ENCODE measurements around the gene TMEM86A.

TMEM86A gene

DNA sequence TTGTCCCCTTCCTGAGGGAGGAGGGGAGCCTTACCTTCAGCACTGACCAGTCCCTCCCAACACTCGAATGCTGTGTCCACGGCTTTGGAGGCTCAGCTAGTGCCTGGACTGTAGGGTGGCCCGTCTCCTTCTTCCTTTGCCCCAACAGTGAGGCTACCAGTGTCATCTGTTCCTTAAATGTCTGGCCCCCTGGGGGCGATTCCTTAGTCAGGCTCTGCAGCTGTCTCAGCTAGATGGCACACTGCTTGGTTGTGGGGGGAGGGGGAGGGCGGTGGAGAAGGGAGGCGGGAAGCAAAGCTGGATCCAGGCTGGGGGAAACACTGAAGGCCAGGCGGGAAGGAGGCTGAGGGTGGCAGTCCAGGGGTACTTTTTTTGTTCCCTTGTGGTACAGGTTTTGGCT is 27.5 kb downstream of the TMEM86A start, which contains the start of gene IGSF22:
TSS of gene IGSF22 (minus strand) at position 149 of the 400 bp plus-strand sequence. CDS start 1,952 bp downstream, outside the sequence.
- no peak for DNase-seq (ENCODE audit: low spot score)

GRCh38 chr11:18727479-18728236 is 29.1 kb downstream of the TMEM86A start:
- DNase-seq (ENCODE audit: low spot score), result peak; percentile 39

DNA sequence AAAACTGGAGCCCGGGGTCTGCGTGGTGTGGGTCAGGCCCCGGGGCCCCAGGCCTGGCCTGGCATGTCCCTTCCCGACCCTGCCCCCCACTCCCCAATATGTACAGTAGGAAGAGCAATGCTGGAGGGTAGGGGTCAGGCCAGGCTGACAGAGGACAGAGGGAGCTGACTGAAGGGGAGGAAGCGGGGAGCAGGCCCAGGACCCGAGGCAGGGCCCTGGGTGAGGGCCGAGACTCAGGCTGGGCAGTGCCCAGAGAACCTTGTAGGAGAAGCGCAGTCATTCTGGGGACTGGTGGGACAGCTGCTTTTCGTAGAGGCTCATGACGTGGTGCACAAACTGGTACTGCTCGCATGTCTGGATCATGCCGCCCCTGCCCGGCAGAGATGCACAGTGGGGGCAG is 30.1 kb downstream of the TMEM86A start:
- no peak for DNase-seq (ENCODE audit: low spot score)

- DNase-seq (ENCODE audit: low spot score), result no peak
These were observed 30.8 kb downstream of the TMEM86A start for GRCh38 chr11:18729426-18729825.

- DNase-seq (ENCODE audit: low spot score), result no peak
These were observed 31.4 kb downstream of the TMEM86A start for GRCh38 chr11:18730020-18730419.

DNA sequence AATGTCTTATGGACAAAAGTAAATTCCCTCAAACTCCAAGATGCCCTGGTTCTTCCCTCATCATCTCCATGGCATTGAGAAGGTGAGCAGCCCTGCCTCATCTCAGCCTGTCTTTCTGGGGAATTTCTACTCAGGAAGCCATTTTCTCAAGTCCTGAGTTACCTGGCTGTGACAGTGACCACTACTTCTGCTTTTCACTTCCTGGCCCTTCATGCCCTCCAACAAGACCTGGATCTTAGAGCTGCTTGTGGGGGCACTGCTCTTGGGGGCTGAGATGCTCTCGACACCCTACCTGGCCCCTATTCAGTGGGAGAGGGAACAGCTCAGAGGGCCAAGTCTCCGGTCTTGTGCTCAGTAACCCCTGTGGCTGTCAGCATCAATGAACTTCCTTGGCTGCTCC is 32.9 kb downstream of the TMEM86A start:
- DNase-seq (ENCODE audit: low spot score), result no peak

- peak; percentile 63 for DNase-seq (ENCODE audit: low spot score)
These were observed 33.6 kb downstream of the TMEM86A start for GRCh38 chr11:18731949-18732821.

DNA sequence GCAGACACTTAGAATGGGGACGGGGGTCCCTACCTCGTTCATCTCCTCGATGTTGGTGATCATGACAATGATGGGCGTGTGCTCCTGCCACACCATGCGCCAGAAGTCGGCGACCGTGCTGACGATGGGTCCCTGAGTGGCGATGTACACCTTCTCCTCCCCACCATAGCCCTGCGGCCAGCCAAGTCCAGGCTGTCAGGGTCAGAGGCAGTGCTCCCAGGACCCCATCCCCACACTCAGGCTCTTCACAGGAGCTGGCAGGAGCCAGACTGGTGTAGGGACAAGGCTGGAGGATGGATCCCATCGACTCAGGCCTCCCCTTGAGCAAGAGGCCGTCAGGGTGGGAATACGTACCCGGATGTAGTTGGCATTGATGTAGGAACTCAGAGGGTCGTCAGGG is 34.6 kb downstream of the TMEM86A start:
- DNase-seq (ENCODE audit: low spot score), result no peak

- DNase-seq (ENCODE audit: low spot score), result no peak
These were observed 38.1 kb downstream of the TMEM86A start for GRCh38 chr11:18736590-18737148.

DNA sequence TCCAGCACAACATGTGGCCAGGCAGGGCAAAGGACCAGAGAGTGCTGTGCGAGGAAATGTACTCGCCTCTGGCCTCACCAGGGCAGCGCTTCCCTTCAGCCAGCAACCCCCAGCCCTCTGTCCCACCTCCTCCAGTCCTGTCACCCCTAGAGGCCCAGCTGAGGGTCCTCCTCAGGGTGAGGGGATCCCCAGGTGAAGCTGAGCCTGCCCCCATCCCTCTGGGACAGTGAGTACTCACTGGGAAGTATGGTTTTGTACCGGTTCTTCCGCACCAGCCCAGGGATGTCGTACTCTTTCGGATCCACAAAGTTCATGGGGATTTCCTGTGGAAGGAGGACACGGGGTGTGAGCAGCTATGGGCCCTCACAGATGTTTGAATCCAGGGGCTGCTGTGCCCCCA is 39.1 kb downstream of the TMEM86A start:
- DNase-seq (ENCODE audit: low spot score), result no peak

DNA sequence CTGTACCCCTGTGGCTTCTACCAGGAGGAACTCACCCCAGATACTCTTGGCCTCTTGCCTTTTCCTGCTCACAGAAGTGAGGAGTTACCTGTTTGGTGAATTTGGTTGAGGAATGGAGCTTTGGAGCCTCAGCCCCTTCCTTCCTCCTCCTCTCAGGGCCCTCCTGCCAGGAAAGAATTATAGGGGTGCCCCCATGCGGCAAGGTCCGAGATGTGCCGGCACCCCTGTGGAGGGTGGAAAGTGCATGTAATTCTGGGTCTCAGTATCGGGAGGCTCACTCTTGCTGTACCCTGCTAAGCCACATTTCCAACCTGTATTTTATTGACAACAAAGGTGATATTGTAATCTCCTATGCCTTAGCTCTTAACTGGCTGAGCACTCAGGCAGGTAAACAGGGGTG is 41.1 kb downstream of the TMEM86A start:
- no peak for DNase-seq (ENCODE audit: low spot score)

DNA sequence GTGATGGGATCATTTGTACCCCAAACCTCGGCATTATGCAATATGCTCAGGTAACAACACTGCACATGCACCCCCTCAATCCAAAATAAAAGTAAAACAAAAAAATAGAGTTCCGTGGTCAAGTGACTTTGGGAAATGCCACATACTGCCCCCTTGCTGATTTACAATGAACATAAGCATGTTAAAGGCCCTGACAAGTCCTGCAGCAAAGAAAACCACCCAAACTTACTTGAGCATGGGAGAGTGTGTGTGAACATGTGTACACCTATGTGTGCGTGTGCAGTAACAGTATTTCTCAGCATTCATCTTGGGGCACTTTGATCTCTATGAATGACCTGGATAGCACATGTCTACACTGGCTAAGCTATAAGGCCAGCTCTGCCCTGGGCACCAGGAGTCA is 43.2 kb downstream of the TMEM86A start:
- no peak for DNase-seq (ENCODE audit: low spot score)

GRCh38 chr11:18743365-18743764 is 44.8 kb downstream of the TMEM86A start:
- DNase-seq (ENCODE audit: low spot score), result no peak

DNA sequence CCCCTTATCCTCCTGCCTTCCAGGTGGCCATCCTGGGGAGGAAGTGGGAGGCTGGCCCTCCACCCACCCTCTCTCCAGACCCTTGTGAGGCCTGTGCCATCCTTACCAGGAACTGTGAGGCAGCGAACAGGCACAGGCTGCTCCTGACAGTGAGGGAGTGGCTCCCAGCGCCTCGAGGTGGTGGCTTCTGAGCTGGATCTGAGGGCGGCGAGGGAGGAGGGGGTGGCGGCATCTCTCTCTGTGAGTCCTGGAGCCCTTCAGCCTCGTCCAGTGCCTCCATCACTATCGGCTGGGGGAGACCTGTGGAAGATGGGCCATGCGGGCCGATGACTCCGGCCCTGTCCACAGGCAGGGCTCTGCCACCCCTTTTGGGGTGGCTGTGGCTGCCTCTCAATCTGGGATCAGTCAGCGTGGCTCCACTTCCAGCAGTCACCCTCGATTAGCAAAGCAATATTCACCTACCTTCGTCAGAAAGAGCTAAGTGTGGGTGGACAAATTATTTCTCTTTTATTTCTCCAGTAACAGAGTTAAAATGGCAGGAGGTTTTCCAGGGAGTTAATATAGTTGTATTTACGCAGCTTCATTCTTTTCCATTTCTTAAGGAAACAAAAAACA is 45.4 kb downstream of the TMEM86A start:
- DNase-seq (ENCODE audit: low spot score), result no peak

DNA sequence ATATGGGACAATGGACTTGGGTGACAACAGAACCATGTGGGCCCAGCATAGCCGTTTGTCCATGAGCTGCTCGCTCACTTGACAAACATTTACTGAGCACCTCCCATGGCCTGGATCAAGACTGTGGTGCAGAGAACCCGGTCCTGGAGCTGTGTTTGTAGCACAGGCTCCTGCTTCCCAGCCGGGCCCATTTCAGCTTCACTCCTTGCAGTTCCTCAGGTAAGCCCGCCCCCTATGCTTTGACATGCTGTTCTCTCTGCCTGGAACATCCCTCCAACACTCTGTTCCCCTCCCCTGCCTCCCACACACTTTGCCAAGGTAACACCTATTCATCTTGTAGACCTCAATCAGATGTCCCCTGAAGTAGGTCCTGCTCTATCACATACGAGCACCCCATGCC is 46.7 kb downstream of the TMEM86A start:
- no peak for DNase-seq (ENCODE audit: low spot score)

DNA sequence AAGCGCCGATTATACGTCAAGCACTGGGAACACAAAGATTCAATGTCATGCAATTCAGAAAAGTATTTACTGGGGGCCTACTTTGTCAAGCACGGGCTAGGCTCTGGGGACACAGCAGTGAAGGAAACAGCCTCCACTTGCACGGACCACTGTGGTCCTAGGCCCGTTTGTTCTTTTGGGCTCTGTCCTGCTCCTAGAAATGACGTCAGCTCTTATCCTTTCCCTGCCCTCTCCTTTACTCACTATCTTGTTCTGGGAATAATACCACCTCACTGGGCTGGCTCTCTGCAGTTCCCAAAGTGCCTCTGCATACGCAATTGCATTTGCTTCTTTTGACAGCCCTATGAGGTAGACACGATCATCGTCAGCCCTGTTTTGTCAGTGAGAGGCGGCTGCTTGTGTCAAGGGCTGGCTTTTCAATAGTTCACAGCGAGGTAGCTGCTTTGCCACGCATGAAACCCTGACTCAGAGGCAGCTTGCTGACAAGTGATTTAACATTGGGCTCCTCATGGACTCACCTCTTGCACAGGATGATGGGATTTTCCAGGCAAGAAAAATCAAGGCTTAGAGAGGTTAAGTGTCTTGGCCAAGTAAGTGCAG is 50.3 kb downstream of the TMEM86A start:
- no peak for DNase-seq (ENCODE audit: low spot score)

GRCh38 chr11:18749681-18750319 is 51.2 kb downstream of the TMEM86A start:
- DNase-seq (ENCODE audit: low spot score), result peak; percentile 2

- DNase-seq (ENCODE audit: low spot score), result no peak
These were observed 52.4 kb downstream of the TMEM86A start for GRCh38 chr11:18750944-18751343.

DNA sequence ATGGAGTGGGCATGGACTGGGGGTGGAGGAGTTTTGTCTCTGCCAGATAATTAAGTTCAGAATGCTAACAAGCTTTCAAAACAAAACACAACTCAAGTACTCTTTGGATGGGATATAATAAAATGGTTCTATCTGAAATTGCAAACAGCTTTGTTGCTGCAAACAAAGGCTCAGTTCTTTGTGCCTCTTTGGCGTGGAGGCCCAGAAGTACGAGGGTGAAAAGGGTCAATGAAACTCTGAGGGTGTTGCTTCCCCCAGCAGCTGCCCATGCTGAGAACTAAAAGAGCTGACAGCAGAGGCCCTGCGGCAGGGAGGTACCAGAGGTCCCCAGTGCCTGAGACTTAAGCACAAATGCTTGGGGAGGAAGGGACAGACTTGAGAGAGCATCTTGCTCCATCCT is 53.9 kb downstream of the TMEM86A start:
- DNase-seq (ENCODE audit: low spot score), result no peak

DNA sequence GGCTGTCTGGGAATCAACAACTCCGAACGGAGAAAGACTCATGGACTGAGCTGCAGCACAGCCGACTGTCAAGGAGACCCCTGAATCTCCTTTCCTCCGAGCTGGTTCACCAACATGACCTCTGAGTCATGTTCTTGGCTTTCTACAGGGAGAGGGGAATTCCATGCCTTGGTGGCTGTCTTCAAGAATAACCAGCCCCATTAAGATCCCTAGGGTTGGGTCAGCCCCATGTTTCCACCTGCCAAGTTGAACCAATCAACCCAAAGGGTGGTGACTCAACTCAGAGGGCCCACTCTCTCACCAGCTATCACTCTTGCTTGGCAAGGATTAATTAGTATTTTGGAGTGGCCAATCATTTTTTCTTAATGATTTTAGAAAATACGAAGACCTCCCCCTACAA is 55.7 kb downstream of the TMEM86A start:
- no peak for DNase-seq (ENCODE audit: low spot score)

All from cerebellar cortex (tissue), 1 donor.